PC-3 (cell line): ENCODE measurements around the gene RALB. TPM values are rescaled to one million over a fixed set of nuclear protein-coding genes. Genes with fewer than 3 reads are reported as not detected.
A peak's percentile ranks its signal among the peaks of the same experiment; 100 is the strongest.

Experiments used
- ATAC-seq: fragments of 200-7000 bp; cut with Tn5 transposase; 2 replicates; pipeline ENCODE4 v1.9.1; 2020; ENCODE audit warnings: mild to moderate bottlenecking, moderate library complexity
- BruUV-seq: library from RNA; stranded (reverse); fragments of 400-500 nt; replicated peaks from 2 replicates; lab custom pipeline; 2021; lab: Mats Ljungman, UMichigan
- CTCF ChIA-PET: fragments of 300-600 bp; sonication (Branson Sonifier 250); formaldehyde crosslinking; loops from one replicate; lab custom pipeline; 2022; ENCODE audit warnings: antibody characterized with exemption; lab: Charles Lee
- POLR2A ChIA-PET: fragments of 300-600 bp; sonication (Branson Sonifier 250); formaldehyde crosslinking; loops from one replicate; lab custom pipeline; 2022; ENCODE audit warnings: antibody characterized with exemption; ENCODE audit not compliant: unreplicated experiment; lab: Charles Lee
- DNase-seq: peaks from one replicate; pipeline ENCODE4 v3.0.0-alpha.2; 2015
- H2AFZ ChIP-seq: fragments of 300-600 bp; sonication (generic); 2 replicates; pipeline ENCODE4 v1.6.0; 2016; ENCODE audit warnings: antibody characterized with exemption, low read length
- H3F3A ChIP-seq: fragments of 300-600 bp; sonication (generic); one replicate; pipeline ENCODE4 v1.6.0; 2017; ENCODE audit warnings: antibody characterized with exemption, low read length, control low read depth, mild to moderate bottlenecking; ENCODE audit not compliant: unreplicated experiment
- H3K27ac ChIP-seq: fragments of 300-600 bp; sonication (generic); 2 replicates; pipeline ENCODE4 v1.5.1; 2016; ENCODE audit warnings: mild to moderate bottlenecking, low read length
- H3K27me3 ChIP-seq: fragments of 300-600 bp; sonication (generic); 2 replicates; pipeline ENCODE4 v1.6.1; 2016; ENCODE audit warnings: low read length, mixed read lengths
- H3K36me3 ChIP-seq: fragments of 300-600 bp; sonication (generic); 2 replicates; pipeline ENCODE4 v1.6.1; 2016; ENCODE audit warnings: low read depth, mixed run types, low read length, mixed read lengths
- H3K4me1 ChIP-seq: fragments of 300-600 bp; sonication (generic); 2 replicates; pipeline ENCODE4 v1.5.1; 2016; ENCODE audit warnings: low read length; ENCODE audit not compliant: insufficient read depth
- H3K4me2 ChIP-seq: fragments of 300-600 bp; sonication (generic); 2 replicates; pipeline ENCODE4 v1.6.0; 2016; ENCODE audit warnings: low read length
- H3K4me3 ChIP-seq: fragments of 300-600 bp; sonication (generic); 2 replicates; pipeline ENCODE4 v1.5.1; 2016; ENCODE audit warnings: mild to moderate bottlenecking, low read length, mixed read lengths
- H3K79me2 ChIP-seq: fragments of 300-600 bp; sonication (generic); 2 replicates; pipeline ENCODE4 v1.6.1; 2017; ENCODE audit warnings: low read length, mixed read lengths
- H3K9ac ChIP-seq: fragments of 300-600 bp; sonication (generic); 2 replicates; pipeline ENCODE4 v1.6.0; 2016; ENCODE audit warnings: mild to moderate bottlenecking, low read length
- H3K9me2 ChIP-seq: fragments of 300-600 bp; sonication (generic); replicated peaks from 2 replicates; pipeline ENCODE4 v1.6.1; 2016; ENCODE audit warnings: mixed run types, low read length, mixed read lengths
- H3K9me3 ChIP-seq: fragments of 300-600 bp; sonication (generic); 2 replicates; pipeline ENCODE4 v1.6.1; 2016; ENCODE audit warnings: low read length, mixed read lengths
- H4K20me1 ChIP-seq: fragments of 300-600 bp; sonication (generic); 2 replicates; pipeline ENCODE4 v1.6.1; 2016; ENCODE audit warnings: low read length, mixed read lengths
- EZH2 ChIP-seq: fragments of 300-600 bp; sonication (generic); IDR thresholded peaks from one replicate; pipeline ENCODE4 v1.6.1; 2017; ENCODE audit warnings: antibody characterized with exemption, mild to moderate bottlenecking, low read length; ENCODE audit not compliant: unreplicated experiment
- EZH2phosphoT487 ChIP-seq: fragments of 300-600 bp; sonication (generic); IDR thresholded peaks from 2 replicates; pipeline ENCODE4 v1.6.1; 2018; ENCODE audit warnings: mild to moderate bottlenecking, antibody characterized with exemption, low read length, borderline replicate concordance
- intact Hi-C: fragments of 100-400 bp; cut with micrococcal nuclease; formaldehyde crosslinking; loops from 2 replicates; pipeline ENCODE4 v1.9.0; 2023
- total RNA-seq: library from RNA; depleted of rRNA; stranded (reverse); fragments of >200 nt; gene quantifications from 2 replicates; pipeline ENCODE4 v1.2.3, GENCODE V29; 2014
- TF ChIP-seq, protein P1 (sequence below): fragments of 300-600 bp; sonication (generic); conservative IDR thresholded peaks from 2 replicates; pipeline ENCODE4 v1.5.1; 2017; ENCODE audit warnings: antibody characterized with exemption, low read depth, mild to moderate bottlenecking, low read length

Gene RALB
- total RNA-seq, 1 experiment from 2014 or later, result 57.9 TPM

DNA sequence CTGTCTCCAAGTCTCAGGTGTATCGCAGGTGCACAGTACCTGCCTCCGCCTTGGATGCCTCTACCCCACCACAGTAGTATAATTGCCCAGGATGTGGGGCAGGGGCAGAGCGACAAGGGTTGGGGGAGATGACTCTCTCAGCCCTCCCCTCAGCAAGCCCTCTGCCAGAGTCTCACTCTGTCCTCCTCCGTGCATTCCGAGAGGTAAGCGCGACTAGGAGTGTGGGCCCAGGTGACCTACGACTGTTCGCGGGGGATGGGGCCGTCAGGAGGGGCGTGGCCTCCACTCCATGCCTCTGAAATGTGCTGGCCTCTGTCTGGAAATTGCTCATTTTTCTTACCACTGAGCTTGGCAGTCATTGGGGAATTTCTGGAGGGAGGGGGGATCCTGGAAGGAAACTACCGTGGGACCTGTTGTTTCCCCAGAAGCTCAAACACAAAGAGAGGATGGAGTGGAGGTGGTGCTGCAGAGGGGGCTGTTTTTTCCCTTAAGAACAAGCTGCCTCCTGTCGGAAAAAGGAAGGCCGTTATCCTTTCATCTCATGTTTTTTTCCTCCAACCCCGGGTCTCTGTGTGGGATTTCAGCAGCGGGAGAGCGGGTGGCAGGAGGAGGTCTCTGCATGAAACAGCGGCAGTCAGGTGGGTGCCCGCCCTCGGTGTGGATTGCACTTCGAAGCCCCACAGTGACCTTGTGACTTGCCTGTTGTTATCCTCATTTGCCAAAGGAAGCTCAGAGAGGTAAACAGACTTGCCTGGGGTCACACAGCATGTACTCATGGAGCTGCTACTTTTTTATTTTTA is 13.0 kb upstream of the RALB start:
- TF ChIP-seq, protein P1, sequence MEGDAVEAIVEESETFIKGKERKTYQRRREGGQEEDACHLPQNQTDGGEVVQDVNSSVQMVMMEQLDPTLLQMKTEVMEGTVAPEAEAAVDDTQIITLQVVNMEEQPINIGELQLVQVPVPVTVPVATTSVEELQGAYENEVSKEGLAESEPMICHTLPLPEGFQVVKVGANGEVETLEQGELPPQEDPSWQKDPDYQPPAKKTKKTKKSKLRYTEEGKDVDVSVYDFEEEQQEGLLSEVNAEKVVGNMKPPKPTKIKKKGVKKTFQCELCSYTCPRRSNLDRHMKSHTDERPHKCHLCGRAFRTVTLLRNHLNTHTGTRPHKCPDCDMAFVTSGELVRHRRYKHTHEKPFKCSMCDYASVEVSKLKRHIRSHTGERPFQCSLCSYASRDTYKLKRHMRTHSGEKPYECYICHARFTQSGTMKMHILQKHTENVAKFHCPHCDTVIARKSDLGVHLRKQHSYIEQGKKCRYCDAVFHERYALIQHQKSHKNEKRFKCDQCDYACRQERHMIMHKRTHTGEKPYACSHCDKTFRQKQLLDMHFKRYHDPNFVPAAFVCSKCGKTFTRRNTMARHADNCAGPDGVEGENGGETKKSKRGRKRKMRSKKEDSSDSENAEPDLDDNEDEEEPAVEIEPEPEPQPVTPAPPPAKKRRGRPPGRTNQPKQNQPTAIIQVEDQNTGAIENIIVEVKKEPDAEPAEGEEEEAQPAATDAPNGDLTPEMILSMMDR, result no peak
- TF ChIP-seq EZH2phosphoT487 (no peak), EZH2 (no peak)
- CTCF ChIA-PET, result interaction anchor here (0.6 kb wide), 1 partner anchor 13 kb away, joined by 3 read pairs; the partner anchor contains the start of gene RALB
- Histone ChIP-seq H3K9ac (peak overlapping the region; percentile 65), H3K36me3 (no peaks in the 10 kb centered on the region), H3K4me3 (peak overlapping the region; percentile 37; the same call in 1 of the 2 replicates), H3F3A (peaks cover 7% of the 10 kb centered on the region), H3K9me2 (no peaks in the 10 kb centered on the region), H2AFZ (peak overlapping the region; percentile 51; the same call in 1 of the 2 replicates), H3K27ac (peak overlapping the region; percentile 98), H4K20me1 (no peaks in the 10 kb centered on the region), H3K27me3 (no peaks in the 10 kb centered on the region), H3K79me2 (no peaks in the 10 kb centered on the region), H3K9me3 (no peaks in the 10 kb centered on the region), H3K4me2 (peak overlapping the region; percentile 94), H3K4me1 (peaks cover 49% of the 10 kb centered on the region)
- intact Hi-C loops, result no loop called here
- ATAC-seq, result peak; percentile 54
- peak; percentile 92 for DNase-seq
- POLR2A ChIA-PET, result interaction anchor here (0.6 kb wide), 1 partner anchor 11 kb away, joined by 4 read pairs; no protein-coding TSS in a partner anchor
- BruUV-seq, result no TSS peak

DNA sequence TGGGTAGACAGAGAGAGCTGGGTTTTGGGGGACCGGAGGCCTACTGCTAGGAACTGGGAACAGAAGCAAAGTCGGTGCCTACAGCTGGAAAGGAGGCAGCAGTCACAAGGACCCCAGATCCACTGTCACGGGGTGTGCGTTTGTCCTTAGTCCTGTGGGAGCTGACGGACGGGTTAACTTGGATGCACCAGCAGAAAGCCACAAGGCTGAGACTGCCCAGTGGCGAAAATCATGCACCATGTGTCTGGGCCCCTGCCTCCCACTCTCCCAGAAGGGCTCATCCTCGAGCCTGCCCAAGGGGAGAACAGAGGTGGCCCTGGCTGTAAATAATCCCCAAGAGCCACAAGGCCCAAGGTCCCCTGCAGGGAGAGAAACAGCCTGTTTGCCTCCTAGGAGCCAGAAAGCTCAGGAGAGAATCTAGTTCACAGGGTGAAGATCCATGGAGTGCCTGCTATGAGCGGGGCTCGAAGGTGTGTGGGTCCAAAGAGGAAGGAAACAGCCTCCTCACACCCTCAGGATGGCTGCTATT is 11.7 kb upstream of the RALB start:
- no peaks in the 10 kb centered on the region for H3K27me3 ChIP-seq
- no peak overlapping the region for H3K4me2 ChIP-seq
- intact Hi-C loops, result no loop called here
- peaks cover 7% of the 10 kb centered on the region for H3F3A ChIP-seq
- TF ChIP-seq EZH2 (no peak), EZH2phosphoT487 (no peak)
- TF ChIP-seq, protein P1, result no peak
- no peak for DNase-seq
- no peak overlapping the region for H3K9ac ChIP-seq
- H3K4me3 ChIP-seq, result no peak overlapping the region
- CTCF ChIA-PET, result no interaction called here
- no TSS peak for BruUV-seq
- no peak overlapping the region for H2AFZ ChIP-seq
- no peaks in the 10 kb centered on the region for H3K36me3 ChIP-seq
- ATAC-seq, result no peak
- H4K20me1 ChIP-seq, result no peaks in the 10 kb centered on the region
- peaks cover 61% of the 10 kb centered on the region for H3K4me1 ChIP-seq
- POLR2A ChIA-PET, result no interaction called here
- no peaks in the 10 kb centered on the region for H3K9me2 ChIP-seq
- H3K9me3 ChIP-seq, result no peaks in the 10 kb centered on the region
- H3K27ac ChIP-seq, result no peak overlapping the region
- no peaks in the 10 kb centered on the region for H3K79me2 ChIP-seq

DNA sequence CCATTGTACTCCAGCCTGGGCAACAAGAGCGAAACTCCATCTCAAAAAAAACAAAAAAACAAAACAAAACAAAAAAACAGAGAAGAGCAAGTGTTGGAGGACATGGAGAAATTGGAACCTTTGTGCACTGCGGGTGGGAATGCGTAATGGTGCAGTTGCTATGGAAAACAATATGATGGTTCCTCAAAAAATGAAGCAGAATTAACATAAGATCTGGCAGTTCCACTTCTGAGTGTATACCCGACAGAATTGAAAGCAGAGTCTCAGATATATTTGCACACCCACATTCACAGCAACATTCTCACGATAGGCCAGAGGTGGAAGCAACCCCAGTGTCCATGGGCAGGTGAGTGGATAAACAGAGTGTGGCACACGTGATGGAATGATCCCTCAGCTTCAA is 11.0 kb upstream of the RALB start:
- Histone ChIP-seq H2AFZ (no peak overlapping the region), H3K9me3 (no peaks in the 10 kb centered on the region), H3K9me2 (no peaks in the 10 kb centered on the region), H3K9ac (no peak overlapping the region), H3K27me3 (no peaks in the 10 kb centered on the region), H3K4me2 (no peak overlapping the region), H3F3A (peaks cover 7% of the 10 kb centered on the region), H4K20me1 (no peaks in the 10 kb centered on the region), H3K4me3 (no peak overlapping the region), H3K79me2 (no peaks in the 10 kb centered on the region), H3K36me3 (no peaks in the 10 kb centered on the region), H3K27ac (no peak overlapping the region), H3K4me1 (peaks cover 62% of the 10 kb centered on the region)
- no peak for DNase-seq
- no TSS peak for BruUV-seq
- POLR2A ChIA-PET, result no interaction called here
- CTCF ChIA-PET, result no interaction called here
- intact Hi-C loops, result no loop called here
- TF ChIP-seq, protein P1, result no peak
- no peak for TF ChIP-seq EZH2phosphoT487
- no peak for TF ChIP-seq EZH2
- no peak for ATAC-seq
